ENCODE data around the gene ACTL6B. TPM values are rescaled to one million over a fixed set of nuclear protein-coding genes. Genes with fewer than 3 reads are reported as not detected.

ACTL6B gene
- total RNA-seq, 1 donor from 2014 or later: not detected

- Mint-ChIP-seq H3K4me1 (peaks cover 6% of the 10 kb centered on the region), H3K27ac (no peak overlapping the region), H3K36me3 (peaks cover 6% of the 10 kb centered on the region), H3K27me3 (ENCODE audit: insufficient read depth, low read depth) (peaks cover 6% of the 10 kb centered on the region), H3K4me3 (peak overlapping the region; percentile 97), H3K9me3 (no peaks in the 10 kb centered on the region)
- Histone ChIP-seq H3F3A (ENCODE audit: low read depth) (peaks cover 21% of the 10 kb centered on the region), H3K9ac (peak overlapping the region; percentile 48), H3K4me2 (peak overlapping the region; percentile 99), H3K27me3 (peaks cover 33% of the 10 kb centered on the region), H2AFZ (replicated peaks) (peak overlapping the region; percentile 94), H3K9me3 (ENCODE audit: low read depth) (no peaks in the 10 kb centered on the region), H3K4me3 (peak overlapping the region; percentile 100), H3K79me2 (ENCODE audit: low read depth) (peaks cover 19% of the 10 kb centered on the region), H3K27ac (no peak overlapping the region), H4K20me1 (ENCODE audit: low read depth) (peaks cover 42% of the 10 kb centered on the region), H3K36me3 (no peaks in the 10 kb centered on the region), H3K4me1 (no peaks in the 10 kb centered on the region)
- no peak for DNase-seq (ENCODE audit: low spot score)
- no peak for TF ChIP-seq EZH2 (IDR thresholded peaks at IDR 0.05)
- peak; percentile 16 for TF ChIP-seq CTCF (IDR thresholded peaks at IDR 0.05)
Measured at GRCh38 chr7:100673942-100674410, 17.7 kb upstream of the ACTL6B start.

- Histone ChIP-seq H3K4me2 (peak within 1 kb of the TSS; percentile 99), H4K20me1 (ENCODE audit: low read depth) (peaks cover 37% of the 10 kb centered on the region), H3K36me3 (no peaks in the 10 kb centered on the region), H3K4me1 (no peaks in the 10 kb centered on the region), H3K27me3 (peaks cover 33% of the 10 kb centered on the region), H2AFZ (replicated peaks) (peak within 1 kb of the TSS; percentile 94), H3K9me3 (ENCODE audit: low read depth) (no peaks in the 10 kb centered on the region), H3K27ac (peak within 1 kb of the TSS; percentile 96), H3F3A (ENCODE audit: low read depth) (peaks cover 18% of the 10 kb centered on the region), H3K4me3 (peak within 1 kb of the TSS; percentile 100), H3K79me2 (ENCODE audit: low read depth) (peaks cover 19% of the 10 kb centered on the region), H3K9ac (peak within 1 kb of the TSS; percentile 66)
- Mint-ChIP-seq H3K36me3 (peaks cover 5% of the 10 kb centered on the region), H3K27me3 (ENCODE audit: insufficient read depth, low read depth) (peaks cover 7% of the 10 kb centered on the region), H3K27ac (peak within 1 kb of the TSS; percentile 96), H3K4me3 (peak within 1 kb of the TSS; percentile 97), H3K9me3 (no peaks in the 10 kb centered on the region), H3K4me1 (peaks cover 6% of the 10 kb centered on the region)
- no peak for TF ChIP-seq EZH2phosphoT487 (IDR thresholded peaks at IDR 0.05)
- TF ChIP-seq EZH2 (IDR thresholded peaks at IDR 0.05): no peak
- TF ChIP-seq CTCF (IDR thresholded peaks at IDR 0.05): no peak
- DNase-seq (ENCODE audit: low spot score): peak; percentile 99
Measured at GRCh38 chr7:100673302-100673941, 17.2 kb upstream of the ACTL6B start, which contains the start of gene GNB2. Gene GNB2 (plus strand): TSS chr7:100673740. CDS start chr7:100676266, 2,526 bp downstream.

GRCh38 chr7:100671353-100672327 lies 15.4 kb upstream of the ACTL6B start:
- TF ChIP-seq EZH2phosphoT487 (IDR thresholded peaks at IDR 0.05): no peak
- no peak for TF ChIP-seq EZH2 (IDR thresholded peaks at IDR 0.05)
- TF ChIP-seq CTCF (IDR thresholded peaks at IDR 0.05): no peak
- Histone ChIP-seq H3K9ac (no peak overlapping the region), H3K79me2 (ENCODE audit: low read depth) (peaks cover 19% of the 10 kb centered on the region), H3K4me3 (no peak overlapping the region), H3F3A (ENCODE audit: low read depth) (peaks cover 7% of the 10 kb centered on the region), H3K4me2 (no peak overlapping the region), H4K20me1 (ENCODE audit: low read depth) (peaks cover 23% of the 10 kb centered on the region), H2AFZ (replicated peaks) (no peak overlapping the region), H3K4me1 (no peaks in the 10 kb centered on the region), H3K9me3 (ENCODE audit: low read depth) (no peaks in the 10 kb centered on the region), H3K27me3 (peaks cover 33% of the 10 kb centered on the region), H3K27ac (no peak overlapping the region), H3K36me3 (no peaks in the 10 kb centered on the region)
- H3K4me3 Mint-ChIP-seq: no peak overlapping the region
- no peak overlapping the region for H3K27ac Mint-ChIP-seq
- no peaks in the 10 kb centered on the region for H3K9me3 Mint-ChIP-seq
- H3K36me3 Mint-ChIP-seq: no peaks in the 10 kb centered on the region
- peaks cover 12% of the 10 kb centered on the region for H3K27me3 Mint-ChIP-seq (ENCODE audit: insufficient read depth, low read depth)
- DNase-seq (ENCODE audit: low spot score): no peak
- peaks cover 4% of the 10 kb centered on the region for H3K4me1 Mint-ChIP-seq

All from neural progenitor cell (in vitro differentiated cells).